Heart right ventricle (tissue), 16 donors: Measurements from ENCODE around the gene FGGY. TPM values are rescaled to one million over a fixed set of nuclear protein-coding genes. Genes with fewer than 3 reads are reported as not detected.

Source experiments
- ATAC-seq, 8 donors: fragments of 200-7000 bp; cut with Tn5 transposase; one replicate each; pipeline ENCODE4 v1.9.1; 2020; ENCODE audit warnings: mild to moderate bottlenecking in 8 of 8, moderate library complexity in 8 of 8, moderate number of reproducible peaks in 1 of 8
- DNase-seq, 2 donors: peaks; one replicate each; pipeline ENCODE4 v3.0.0-alpha.2; 2020
- H3K27ac ChIP-seq, 10 donors: fragments of 200-600 bp; sonication (generic) in 2 of 10; one replicate each; pipeline versions ENCODE4 v1.5.0 to v1.8.0; 2020 to 2022; ENCODE audit warnings: mild to moderate bottlenecking in 3 of 10
- H3K27me3 ChIP-seq, 7 donors: fragments of 200-600 bp; one replicate each; pipeline ENCODE4 v1.8.0; 2021 to 2022; ENCODE audit warnings: mild to moderate bottlenecking in 2 of 7
- H3K36me3 ChIP-seq, 9 donors: fragments of 200-600 bp; sonication (generic) in 1 of 9; one replicate each; pipeline versions ENCODE4 v1.5.0 to v1.8.0; 2020 to 2022; ENCODE audit warnings: mild to moderate bottlenecking in 2 of 9
- H3K4me1 ChIP-seq, 9 donors: fragments of 200-600 bp; sonication (generic) in 1 of 9; one replicate each; pipeline versions ENCODE4 v1.5.0 to v1.8.0; 2020 to 2022; ENCODE audit warnings: mild to moderate bottlenecking in 4 of 9
- H3K4me3 ChIP-seq, 10 donors: fragments of 200-600 bp; sonication (generic) in 2 of 10; one replicate each; pipeline versions ENCODE4 v1.5.0 to v1.8.0; 2020 to 2022; ENCODE audit warnings: mild to moderate bottlenecking in 7 of 10, moderate library complexity in 2 of 10
- H3K9me3 ChIP-seq, 11 donors: fragments of 200-600 bp in 10 of 11; sonication (generic) in 2 of 11; one replicate each; pipeline versions ENCODE4 v1.5.0 to v1.8.0; 2013 to 2022; ENCODE audit warnings: mild to moderate bottlenecking in 2 of 11, control low read depth in 1 of 11, moderate library complexity in 1 of 11
- WGBS, 2 donors: extraction: QIAGEN DNeasy Blood & Tissue Kit; methylation state at CpG; one replicate each; pipeline ENCODE4 v1.1.7; 2013; ENCODE audit warnings: inconsistent platforms in 1 of 2; 5-methylcytosine and 5-hydroxymethylcytosine counted together
- intact Hi-C, 10 donors: fragments of 100-400 bp; cut with DNase I; formaldehyde crosslinking; loops; one replicate each; pipeline versions ENCODE4 v1.11.1 to v1.14.2; 2022
- polyA plus RNA-seq, 2 donors: library from polyadenylated mRNA; stranded (reverse); fragments of 200-250 nt; gene quantifications; one replicate each; pipeline ENCODE4 v1.2.3, GENCODE V29; 2013
- total RNA-seq, 10 donors: library from RNA; stranded (reverse); fragmentation: NEBNext Ultra II Directional in 3 of 10; extraction: Animal tissue kit (Norgen Biotek cat#: 25700) in 3 of 10; gene quantifications; one replicate each; pipeline versions ENCODE4 v1.2.1 to v1.2.4, GENCODE V29; 2021 to 2023
- TF ChIP-seq, protein P1 (sequence below), 9 donors: fragments of 200-600 bp; sonication (generic) in 2 of 9; IDR thresholded peaks; one replicate each; pipeline versions ENCODE4 v1.5.0 to v1.8.0; 2021 to 2022; ENCODE audit warnings: antibody characterized with exemption in 9 of 9, mild to moderate bottlenecking in 5 of 9, moderate library complexity in 1 of 9
- donor health status: Arrhythmogenic right ventricular cardiomyopathy.
- donor health status: ischemic (EF 13 %, LVEDD 7.1; RV severe dilation, severe dysfunction).
- donor health status: healthy with polysubstance abuse.
- donor health status: DM: no; HTN: yes; CAD: no.
- donor health status: DM: no; HTN: no; CAD: no.
- donor health status: ischemic (EF 25% LVEDD 6.9; RV normal size, moderate dysfunction).
- donor health status: ischemic (EF 25% LVEDD 5.7; RV mildly dilated, moderate dysfunction).
- donor health status: healthy.
- donor health status: DM: yes; HTN: yes; CAD: no.
- donor health status: Ischemic cardiomyopathy.
- donor health status: ischemic (EF 35%, LVEDD 5.7; RV mildly dilated, moderate dysfunction).
- donor health status: nonischemic (EF 11% LVEDD 7.7; RV severe dilation, severe dysfunction).
- donor health status: DM: yes; HTN: yes; CAD: no.
- donor health status: PGD.
- donor health status: ischemic (EF 29% LVEDD 5.4; RV normal size, mild dysfunction).
- donor health status: nonischemic (EF 23%, LVEDD 6.1; RV moderate dilation, normal function).

FGGY gene
- total and polyA plus RNA-seq, 12 donors: 3.1 to 51.8 (median 34.7) TPM

DNA sequence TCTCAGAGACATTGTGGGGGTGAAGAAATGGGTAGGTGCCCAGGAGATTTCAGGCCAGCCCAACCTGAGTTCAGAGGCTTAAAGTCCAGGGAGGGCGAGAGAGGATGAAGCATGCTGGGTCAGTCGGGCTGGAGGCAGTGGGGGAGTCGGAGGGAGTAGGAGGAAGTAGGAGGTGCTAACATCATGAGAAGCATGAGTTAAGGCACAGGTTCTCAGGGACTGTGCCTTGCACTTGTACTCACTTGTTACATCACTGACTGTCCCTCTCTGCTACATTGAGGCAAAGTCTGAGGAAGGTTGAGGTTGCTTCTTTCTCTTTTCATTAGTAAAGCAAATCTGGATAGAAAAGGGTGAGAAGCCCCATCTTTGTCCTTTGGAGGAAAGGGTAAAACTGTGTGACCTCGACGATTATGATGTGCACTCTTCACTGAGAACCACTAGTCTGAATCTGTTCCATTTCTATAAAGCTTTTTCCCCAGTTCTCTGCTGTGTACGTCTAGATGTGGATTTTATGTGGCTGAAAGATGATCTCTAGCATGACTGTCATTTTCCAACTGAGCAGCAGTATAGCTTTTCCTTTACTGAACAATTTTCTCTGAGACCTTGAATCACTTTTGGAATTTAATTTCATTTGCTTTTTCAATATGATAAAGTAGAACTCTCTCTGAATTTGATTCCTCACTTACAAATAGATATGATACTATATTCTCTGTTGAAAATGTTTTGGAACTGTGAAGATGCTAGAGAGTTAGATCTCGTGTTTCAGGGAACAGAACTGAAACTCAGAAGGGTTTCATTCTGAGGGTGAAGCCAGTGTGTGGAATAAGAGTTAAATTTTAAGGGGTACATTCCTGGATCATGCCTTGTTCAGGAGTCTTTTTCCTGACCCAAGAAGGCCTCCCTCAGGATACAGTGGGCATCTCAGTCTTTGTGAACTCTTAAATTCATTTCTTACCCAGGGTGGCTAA lies 94.6 kb downstream of the FGGY start:
- ATAC-seq: no peak
- intact Hi-C loops: loop anchor here in 4 of 10 donors (2.0 to 10.0 kb wide), 5 partner anchors 94 to 609 kb away; partner anchors contain the start of genes FGGY (in 3 of the 4) and JUN (in 2 of the 4)
- 64 to 70% methylated on average over 7 of the region's 7 CpGs for WGBS, 2 donors

DNA sequence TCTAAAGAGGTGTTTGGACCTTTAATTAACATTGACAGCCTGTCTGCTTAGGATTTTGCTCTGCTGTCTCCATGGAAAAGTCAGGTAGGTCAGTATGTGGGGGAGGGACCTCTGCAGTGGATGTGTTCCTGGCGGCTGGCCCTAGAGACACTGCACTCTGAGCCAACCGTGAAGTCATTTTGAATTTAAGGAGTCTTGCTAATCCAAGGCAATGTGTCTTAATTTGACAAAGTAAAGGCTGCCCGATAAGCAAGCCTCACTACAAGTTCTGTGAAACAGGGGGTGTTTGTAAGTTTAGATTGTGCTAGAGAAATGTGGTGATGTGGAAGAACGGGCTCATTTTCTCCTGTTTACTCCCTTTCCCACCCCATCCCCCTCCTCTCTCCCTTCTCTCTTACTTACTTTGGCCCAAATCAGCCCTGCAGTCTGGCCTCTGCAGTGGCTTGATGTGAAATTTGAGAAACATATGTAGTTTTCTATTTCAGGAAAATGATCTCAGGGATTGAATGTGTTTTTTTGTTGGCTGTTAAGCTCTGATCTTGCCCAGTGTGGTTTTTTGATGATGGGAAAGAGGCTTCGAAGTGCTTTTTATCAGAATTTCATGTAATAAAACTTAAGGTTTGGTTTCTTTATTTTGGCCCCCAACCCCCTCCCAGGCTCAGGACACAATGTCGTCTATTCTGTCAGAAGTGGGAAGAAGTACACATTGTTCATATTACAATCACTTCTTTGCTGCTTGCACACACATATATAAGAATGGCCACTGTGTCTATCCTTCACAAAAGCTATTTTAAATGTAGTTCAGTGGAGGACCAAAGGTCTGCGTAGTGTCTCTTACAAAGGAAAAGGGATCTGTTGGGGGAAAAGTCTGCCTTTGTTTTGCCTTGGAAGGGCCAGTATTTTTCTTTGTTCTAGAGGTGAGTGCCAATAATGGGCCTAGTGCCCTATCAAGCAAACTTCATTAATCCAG lies 96.6 kb downstream of the FGGY start:
- H3K27me3 ChIP-seq: no peaks in the 10 kb centered on the region
- H3K36me3 ChIP-seq: no peaks in the 10 kb centered on the region
- no peaks in the 10 kb centered on the region for H3K9me3 ChIP-seq
- H3K4me1 ChIP-seq: peaks cover 6 to 44% (median 27%) of the 10 kb centered on the region in 9 donors
- DNase-seq (peak; percentile 70 to 90), ATAC-seq (peak; percentile 95 to 98 (median 98))
- H3K4me3 ChIP-seq: peak overlapping the region in 4 of 10 donors; percentile 3 to 13 (median 8)
- WGBS, 2 donors: 12 to 14% methylated on average over 7 of the region's 7 CpGs
- TF ChIP-seq, protein P1, sequence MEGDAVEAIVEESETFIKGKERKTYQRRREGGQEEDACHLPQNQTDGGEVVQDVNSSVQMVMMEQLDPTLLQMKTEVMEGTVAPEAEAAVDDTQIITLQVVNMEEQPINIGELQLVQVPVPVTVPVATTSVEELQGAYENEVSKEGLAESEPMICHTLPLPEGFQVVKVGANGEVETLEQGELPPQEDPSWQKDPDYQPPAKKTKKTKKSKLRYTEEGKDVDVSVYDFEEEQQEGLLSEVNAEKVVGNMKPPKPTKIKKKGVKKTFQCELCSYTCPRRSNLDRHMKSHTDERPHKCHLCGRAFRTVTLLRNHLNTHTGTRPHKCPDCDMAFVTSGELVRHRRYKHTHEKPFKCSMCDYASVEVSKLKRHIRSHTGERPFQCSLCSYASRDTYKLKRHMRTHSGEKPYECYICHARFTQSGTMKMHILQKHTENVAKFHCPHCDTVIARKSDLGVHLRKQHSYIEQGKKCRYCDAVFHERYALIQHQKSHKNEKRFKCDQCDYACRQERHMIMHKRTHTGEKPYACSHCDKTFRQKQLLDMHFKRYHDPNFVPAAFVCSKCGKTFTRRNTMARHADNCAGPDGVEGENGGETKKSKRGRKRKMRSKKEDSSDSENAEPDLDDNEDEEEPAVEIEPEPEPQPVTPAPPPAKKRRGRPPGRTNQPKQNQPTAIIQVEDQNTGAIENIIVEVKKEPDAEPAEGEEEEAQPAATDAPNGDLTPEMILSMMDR (IDR thresholded peaks at IDR 0.05): no peak
- H3K27ac ChIP-seq: peak overlapping the region; percentile 72 to 96 (median 88)
- intact Hi-C loops: loop anchor here in 5 of 10 donors (1.0 to 10.0 kb wide), 6 partner anchors 96 to 611 kb away; partner anchors contain the start of genes FGGY (in 3 of the 5) and JUN (in 3 of the 5)

More for the DNA sequence above, 94.6 kb downstream of the FGGY start:
- H3K27ac ChIP-seq: peak overlapping the region in 7 of 10 donors; percentile 32 to 96 (median 90)
- no peaks in the 10 kb centered on the region for H3K9me3 ChIP-seq
- no peak overlapping the region for H3K4me3 ChIP-seq
- no peaks in the 10 kb centered on the region for H3K27me3 ChIP-seq
- H3K36me3 ChIP-seq: no peaks in the 10 kb centered on the region
- H3K4me1 ChIP-seq: peaks cover 6 to 44% (median 27%) of the 10 kb centered on the region in 9 donors
- DNase-seq: no peak
- TF ChIP-seq, protein P1 (IDR thresholded peaks at IDR 0.05): no peak

DNA sequence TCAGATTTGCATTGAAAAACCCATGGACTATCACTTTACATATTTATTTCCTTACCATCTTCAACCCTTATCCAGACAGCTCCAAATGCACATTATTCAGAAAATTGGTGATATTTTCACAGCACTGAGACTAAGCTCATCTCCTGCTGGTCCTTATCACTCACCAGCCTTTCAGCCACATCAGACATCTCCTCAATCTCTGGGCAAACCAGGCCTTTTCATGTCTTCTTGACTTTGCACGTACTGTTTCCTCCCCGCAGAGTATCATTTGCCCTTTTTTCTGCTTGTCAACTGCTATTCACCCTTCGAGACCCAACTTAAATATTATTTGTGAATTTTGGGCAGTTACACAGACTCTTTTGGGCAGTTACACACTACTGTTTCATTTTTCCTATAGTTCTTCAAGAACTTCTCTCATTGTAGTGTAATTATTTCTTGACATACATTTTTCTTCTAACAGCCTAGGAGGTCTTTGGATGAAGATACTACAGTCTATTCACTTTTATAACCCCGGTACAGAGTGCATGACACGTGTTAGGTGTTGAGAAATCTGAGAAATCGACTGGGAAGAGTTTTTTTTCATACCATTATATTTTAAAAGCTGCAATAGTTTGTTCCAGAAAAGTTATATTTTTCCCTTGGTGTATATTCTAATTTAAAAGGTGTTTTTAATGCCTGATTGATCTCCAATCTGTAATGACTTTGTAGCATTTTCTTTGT lies 98.0 kb downstream of the FGGY start:
- DNase-seq (no peak), ATAC-seq (no peak)
- Histone ChIP-seq H3K9me3 (no peaks in the 10 kb centered on the region), H3K4me1 (peaks cover 6 to 44% (median 27%) of the 10 kb centered on the region in 9 donors), H3K27me3 (no peaks in the 10 kb centered on the region), H3K4me3 (no peak overlapping the region), H3K36me3 (no peaks in the 10 kb centered on the region), H3K27ac (peak overlapping the region in 9 of 10 donors; percentile 72 to 96 (median 86))
- TF ChIP-seq, protein P1 (IDR thresholded peaks at IDR 0.05): no peak
- intact Hi-C loops: loop anchor here in 3 of 10 donors (5.0 to 10.0 kb wide), 3 partner anchors 98 to 613 kb away; partner anchors contain the start of genes FGGY (in 2 of the 3) and JUN (in 1 of the 3)
- WGBS, 2 donors: 86 to 88% methylated on average over 6 of the region's 6 CpGs
